DND-41 (cell line): ENCODE data around the gene LIX1.

Experiments
- ATAC-seq: fragments of 200-7000 bp; cut with Tn5 transposase; 3 replicates; pipeline ENCODE4 v1.9.1; 2021; ENCODE audit warnings: low read depth; ENCODE audit not compliant: insufficient read depth
- DNase-seq: peaks from one replicate; pipeline ENCODE4 v3.0.0-alpha.2; 2020
- H2AFZ ChIP-seq: 2 replicates; pipeline ENCODE4 v1.6.0; 2012; ENCODE audit warnings: low read depth, low read length
- H3K27ac ChIP-seq: 2 replicates; pipeline ENCODE4 v1.5.1; 2012; ENCODE audit warnings: low read length, inconsistent platforms
- H3K27me3 ChIP-seq: fragments of 200-600 bp; sonication (generic); 2 replicates; pipeline ENCODE4 v1.6.0; 2012; ENCODE audit warnings: low read length, mild to moderate bottlenecking, inconsistent platforms; ENCODE audit not compliant: insufficient read depth, poor library complexity
- H3K36me3 ChIP-seq: 2 replicates; pipeline ENCODE4 v1.5.1; 2012; ENCODE audit warnings: low read length, inconsistent platforms; ENCODE audit not compliant: insufficient read depth
- H3K4me1 ChIP-seq: 2 replicates; pipeline ENCODE4 v1.5.1; 2012; ENCODE audit warnings: mild to moderate bottlenecking, low read length; ENCODE audit not compliant: insufficient read depth
- H3K4me2 ChIP-seq: 2 replicates; pipeline ENCODE4 v1.6.0; 2012; ENCODE audit warnings: mild to moderate bottlenecking, moderate library complexity, low read length, inconsistent platforms; ENCODE audit not compliant: insufficient read depth
- H3K4me3 ChIP-seq, 2 experiments: fragments of 200-600 bp in 1 of 2; shearing (Covaris generic) in 1 of 2; 2 replicates each; pipeline ENCODE4 v1.5.1; 2012 to 2016; ENCODE audit warnings: inconsistent platforms in 2 of 2, low read length in 2 of 2, mild to moderate bottlenecking in 2 of 2, low read depth in 1 of 2, moderate library complexity in 1 of 2
- H3K79me2 ChIP-seq: 2 replicates; pipeline ENCODE4 v1.6.0; 2012; ENCODE audit warnings: low read length, inconsistent platforms; ENCODE audit not compliant: insufficient read depth
- H3K9ac ChIP-seq: 2 replicates; pipeline ENCODE4 v1.6.0; 2012; ENCODE audit warnings: low read depth, mild to moderate bottlenecking, inconsistent platforms, low read length, moderate library complexity
- H3K9me3 ChIP-seq: 2 replicates; pipeline ENCODE4 v1.5.1; 2012; ENCODE audit warnings: low read length, moderate library complexity, mild to moderate bottlenecking, inconsistent platforms; ENCODE audit not compliant: insufficient read depth, severe bottlenecking
- H4K20me1 ChIP-seq: 2 replicates; pipeline ENCODE4 v1.6.0; 2012; ENCODE audit warnings: low read length; ENCODE audit not compliant: insufficient read depth
- EZH2 ChIP-seq: IDR thresholded peaks from 3 replicates; pipeline ENCODE4 v1.6.1; 2012; ENCODE audit warnings: borderline replicate concordance, low read depth, mild to moderate bottlenecking, moderate library complexity, low read length, inconsistent platforms; ENCODE audit not compliant: severe bottlenecking
- TF ChIP-seq, protein P1 (sequence below): IDR thresholded peaks from 2 replicates; pipeline ENCODE4 v1.5.1; 2012; ENCODE audit warnings: borderline replicate concordance, low read length, moderate library complexity, mild to moderate bottlenecking; ENCODE audit not compliant: poor library complexity, severe bottlenecking; ENCODE audit errors: extremely low read depth

The LIX1 gene

DNA sequence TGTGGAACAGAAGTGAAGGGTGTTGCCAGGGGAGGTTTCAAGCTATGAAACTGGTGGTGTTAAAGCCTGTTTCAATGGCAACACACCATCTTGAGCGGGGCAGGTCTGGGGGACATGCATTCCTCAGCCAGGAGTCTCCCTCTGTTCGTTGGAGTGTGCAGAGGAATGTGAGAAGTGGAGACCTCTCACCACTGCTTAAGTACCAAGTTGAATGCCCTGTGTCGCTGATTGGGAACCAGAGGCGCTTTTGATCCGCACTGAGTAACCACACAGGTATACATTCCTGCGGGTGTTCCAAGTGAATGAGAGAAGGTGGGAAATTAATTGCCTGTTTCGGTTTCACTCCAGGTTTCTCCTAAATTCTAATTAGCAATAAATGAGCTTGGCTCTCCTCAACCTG, 99.4 kb downstream of the LIX1 start:
- no peaks in the 10 kb centered on the region for H3K27me3 ChIP-seq
- no peak overlapping the region for H3K27ac ChIP-seq
- H3K4me3 ChIP-seq = no peak overlapping the region
- ATAC-seq (no peak), DNase-seq (no peak)
- no peak overlapping the region for H3K4me2 ChIP-seq
- no peaks in the 10 kb centered on the region for H4K20me1 ChIP-seq
- 0 out of 2 replicates have a peak, but pooled peaks cover under 1% of the 10 kb centered on the region for H3K36me3 ChIP-seq
- H2AFZ ChIP-seq = no peak overlapping the region
- peaks cover 3% of the 10 kb centered on the region; the same call in 1 of the 2 replicates for H3K4me1 ChIP-seq
- no peaks in the 10 kb centered on the region for H3K79me2 ChIP-seq
- TF ChIP-seq, protein P1, sequence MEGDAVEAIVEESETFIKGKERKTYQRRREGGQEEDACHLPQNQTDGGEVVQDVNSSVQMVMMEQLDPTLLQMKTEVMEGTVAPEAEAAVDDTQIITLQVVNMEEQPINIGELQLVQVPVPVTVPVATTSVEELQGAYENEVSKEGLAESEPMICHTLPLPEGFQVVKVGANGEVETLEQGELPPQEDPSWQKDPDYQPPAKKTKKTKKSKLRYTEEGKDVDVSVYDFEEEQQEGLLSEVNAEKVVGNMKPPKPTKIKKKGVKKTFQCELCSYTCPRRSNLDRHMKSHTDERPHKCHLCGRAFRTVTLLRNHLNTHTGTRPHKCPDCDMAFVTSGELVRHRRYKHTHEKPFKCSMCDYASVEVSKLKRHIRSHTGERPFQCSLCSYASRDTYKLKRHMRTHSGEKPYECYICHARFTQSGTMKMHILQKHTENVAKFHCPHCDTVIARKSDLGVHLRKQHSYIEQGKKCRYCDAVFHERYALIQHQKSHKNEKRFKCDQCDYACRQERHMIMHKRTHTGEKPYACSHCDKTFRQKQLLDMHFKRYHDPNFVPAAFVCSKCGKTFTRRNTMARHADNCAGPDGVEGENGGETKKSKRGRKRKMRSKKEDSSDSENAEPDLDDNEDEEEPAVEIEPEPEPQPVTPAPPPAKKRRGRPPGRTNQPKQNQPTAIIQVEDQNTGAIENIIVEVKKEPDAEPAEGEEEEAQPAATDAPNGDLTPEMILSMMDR = no peak
- no peak for TF ChIP-seq EZH2
- H3K9me3 ChIP-seq = no peaks in the 10 kb centered on the region
- no peak overlapping the region for H3K9ac ChIP-seq
